ENCODE results near the gene CD163L1.

CD163L1 gene

GRCh38 chr12:7404275-7404674, 39.7 kb downstream of the CD163L1 start:
- no peaks in the 10 kb centered on the region for H3K9me3 ChIP-seq (ENCODE audit: control insufficient read depth, low read length)
- WGBS, 2 experiments (ENCODE audit: insufficient coverage in 2 of 2), result no CpG with 5 or more reads among the region's 2 CpGs
- no peaks in the 10 kb centered on the region for H3K36me3 ChIP-seq (ENCODE audit: control insufficient read depth, insufficient read depth, low read length)
- no peaks in the 10 kb centered on the region for H3K4me1 ChIP-seq (ENCODE audit: control insufficient read depth, insufficient read depth, low read length, poor library complexity, severe bottlenecking)
- H3K27ac ChIP-seq (ENCODE audit: low read depth, low read length, severe bottlenecking), result no peak overlapping the region
- H3K4me3 ChIP-seq (ENCODE audit: extremely low read depth, insufficient read depth, low read length, poor library complexity, severe bottlenecking), result no peak overlapping the region

- 90 to 97% methylated on average over 7 of the region's 7 CpGs for WGBS, 2 experiments (ENCODE audit: insufficient coverage in 2 of 2)
- Histone ChIP-seq H3K9me3 (ENCODE audit: control insufficient read depth, low read length) (no peaks in the 10 kb centered on the region), H3K4me3 (ENCODE audit: extremely low read depth, insufficient read depth, low read length, poor library complexity, severe bottlenecking) (no peak overlapping the region), H3K4me1 (ENCODE audit: control insufficient read depth, insufficient read depth, low read length, poor library complexity, severe bottlenecking) (no peaks in the 10 kb centered on the region), H3K36me3 (ENCODE audit: control insufficient read depth, insufficient read depth, low read length) (no peaks in the 10 kb centered on the region), H3K27ac (ENCODE audit: low read depth, low read length, severe bottlenecking) (no peak overlapping the region)
Observed at GRCh38 chr12:7403466-7403865, 40.5 kb downstream of the CD163L1 start.

- Histone ChIP-seq H3K36me3 (ENCODE audit: control insufficient read depth, insufficient read depth, low read length) (no peaks in the 10 kb centered on the region), H3K27ac (ENCODE audit: low read depth, low read length, severe bottlenecking) (no peak overlapping the region), H3K4me1 (ENCODE audit: control insufficient read depth, insufficient read depth, low read length, poor library complexity, severe bottlenecking) (no peaks in the 10 kb centered on the region), H3K9me3 (ENCODE audit: control insufficient read depth, low read length) (no peaks in the 10 kb centered on the region), H3K4me3 (ENCODE audit: extremely low read depth, insufficient read depth, low read length, poor library complexity, severe bottlenecking) (no peak overlapping the region)
- 74 to 86% methylated on average over 1 of the region's 1 CpG for WGBS, 2 experiments (ENCODE audit: insufficient coverage in 2 of 2)
Observed at GRCh38 chr12:7399089-7399488, 44.9 kb downstream of the CD163L1 start.

GRCh38 chr12:7396418-7396817, 47.5 kb downstream of the CD163L1 start:
- WGBS, 2 experiments (ENCODE audit: insufficient coverage in 2 of 2), result 73 to 76% methylated on average over 2 of the region's 3 CpGs
- no peaks in the 10 kb centered on the region for H3K9me3 ChIP-seq (ENCODE audit: control insufficient read depth, low read length)

GRCh38 chr12:7395950-7396349, 48.0 kb downstream of the CD163L1 start:
- Histone ChIP-seq H3K9me3 (ENCODE audit: control insufficient read depth, low read length) (no peaks in the 10 kb centered on the region), H3K36me3 (ENCODE audit: control insufficient read depth, insufficient read depth, low read length) (no peaks in the 10 kb centered on the region), H3K4me1 (ENCODE audit: control insufficient read depth, insufficient read depth, low read length, poor library complexity, severe bottlenecking) (no peaks in the 10 kb centered on the region), H3K4me3 (ENCODE audit: extremely low read depth, insufficient read depth, low read length, poor library complexity, severe bottlenecking) (no peak overlapping the region), H3K27ac (ENCODE audit: low read depth, low read length, severe bottlenecking) (no peak overlapping the region)
- WGBS, 2 experiments (ENCODE audit: insufficient coverage in 2 of 2), result 71 to 78% methylated on average over 1 to 5 of the region's 5 CpGs

More at GRCh38 chr12:7396418-7396817, 47.5 kb downstream of the CD163L1 start:
- no peaks in the 10 kb centered on the region for H3K4me1 ChIP-seq (ENCODE audit: control insufficient read depth, insufficient read depth, low read length, poor library complexity, severe bottlenecking)
- no peak overlapping the region for H3K27ac ChIP-seq (ENCODE audit: low read depth, low read length, severe bottlenecking)
- no peak overlapping the region for H3K4me3 ChIP-seq (ENCODE audit: extremely low read depth, insufficient read depth, low read length, poor library complexity, severe bottlenecking)
- H3K36me3 ChIP-seq (ENCODE audit: control insufficient read depth, insufficient read depth, low read length), result no peaks in the 10 kb centered on the region

- no CpG with 5 or more reads among the region's 1 CpG for WGBS, 2 experiments (ENCODE audit: insufficient coverage in 2 of 2)
- Histone ChIP-seq H3K36me3 (ENCODE audit: control insufficient read depth, insufficient read depth, low read length) (no peaks in the 10 kb centered on the region), H3K27ac (ENCODE audit: low read depth, low read length, severe bottlenecking) (no peak overlapping the region), H3K9me3 (ENCODE audit: control insufficient read depth, low read length) (no peaks in the 10 kb centered on the region), H3K4me1 (ENCODE audit: control insufficient read depth, insufficient read depth, low read length, poor library complexity, severe bottlenecking) (no peaks in the 10 kb centered on the region), H3K4me3 (ENCODE audit: extremely low read depth, insufficient read depth, low read length, poor library complexity, severe bottlenecking) (no peak overlapping the region)
Observed at GRCh38 chr12:7387289-7387688, 56.7 kb downstream of the CD163L1 start.

GRCh38 chr12:7383157-7383556, 60.8 kb downstream of the CD163L1 start:
- H3K4me3 ChIP-seq (ENCODE audit: extremely low read depth, insufficient read depth, low read length, poor library complexity, severe bottlenecking), result no peak overlapping the region
- H3K27ac ChIP-seq (ENCODE audit: low read depth, low read length, severe bottlenecking), result no peak overlapping the region
- no peaks in the 10 kb centered on the region for H3K36me3 ChIP-seq (ENCODE audit: control insufficient read depth, insufficient read depth, low read length)
- no peaks in the 10 kb centered on the region for H3K4me1 ChIP-seq (ENCODE audit: control insufficient read depth, insufficient read depth, low read length, poor library complexity, severe bottlenecking)
- WGBS, 2 experiments (ENCODE audit: insufficient coverage in 2 of 2), result 89 to 100% methylated on average over 1 of the region's 1 CpG
- no peaks in the 10 kb centered on the region for H3K9me3 ChIP-seq (ENCODE audit: control insufficient read depth, low read length)

GRCh38 chr12:7376196-7376595, 67.8 kb downstream of the CD163L1 start:
- no peak overlapping the region for H3K27ac ChIP-seq (ENCODE audit: low read depth, low read length, severe bottlenecking)
- no peaks in the 10 kb centered on the region for H3K4me1 ChIP-seq (ENCODE audit: control insufficient read depth, insufficient read depth, low read length, poor library complexity, severe bottlenecking)
- H3K4me3 ChIP-seq (ENCODE audit: extremely low read depth, insufficient read depth, low read length, poor library complexity, severe bottlenecking), result no peak overlapping the region
- WGBS, 2 experiments (ENCODE audit: insufficient coverage in 2 of 2), result no CpG with 5 or more reads among the region's 1 CpG
- H3K9me3 ChIP-seq (ENCODE audit: control insufficient read depth, low read length), result no peaks in the 10 kb centered on the region
- no peaks in the 10 kb centered on the region for H3K36me3 ChIP-seq (ENCODE audit: control insufficient read depth, insufficient read depth, low read length)

- H3K27ac ChIP-seq (ENCODE audit: low read depth, low read length, severe bottlenecking), result no peak overlapping the region
- WGBS, 2 experiments (ENCODE audit: insufficient coverage in 2 of 2), result 81 to 91% methylated on average over 2 to 3 of the region's 3 CpGs
- H3K4me3 ChIP-seq (ENCODE audit: extremely low read depth, insufficient read depth, low read length, poor library complexity, severe bottlenecking), result no peak overlapping the region
- H3K9me3 ChIP-seq (ENCODE audit: control insufficient read depth, low read length), result no peaks in the 10 kb centered on the region
- H3K4me1 ChIP-seq (ENCODE audit: control insufficient read depth, insufficient read depth, low read length, poor library complexity, severe bottlenecking), result no peaks in the 10 kb centered on the region
- no peaks in the 10 kb centered on the region for H3K36me3 ChIP-seq (ENCODE audit: control insufficient read depth, insufficient read depth, low read length)
Observed at GRCh38 chr12:7375145-7375543, 68.8 kb downstream of the CD163L1 start.

GRCh38 chr12:7374423-7375144, 69.4 kb downstream of the CD163L1 start:
- no peaks in the 10 kb centered on the region for H3K4me1 ChIP-seq (ENCODE audit: control insufficient read depth, insufficient read depth, low read length, poor library complexity, severe bottlenecking)
- no peak overlapping the region for H3K27ac ChIP-seq (ENCODE audit: low read depth, low read length, severe bottlenecking)
- no peaks in the 10 kb centered on the region for H3K36me3 ChIP-seq (ENCODE audit: control insufficient read depth, insufficient read depth, low read length)
- 61 to 66% methylated on average over 12 to 15 of the region's 17 CpGs for WGBS, 2 experiments (ENCODE audit: insufficient coverage in 2 of 2)
- no peaks in the 10 kb centered on the region for H3K9me3 ChIP-seq (ENCODE audit: control insufficient read depth, low read length)
- no peak overlapping the region for H3K4me3 ChIP-seq (ENCODE audit: extremely low read depth, insufficient read depth, low read length, poor library complexity, severe bottlenecking)

GRCh38 chr12:7373226-7373625, 70.7 kb downstream of the CD163L1 start:
- WGBS, 2 experiments (ENCODE audit: insufficient coverage in 2 of 2), result 79 to 81% methylated on average over 2 to 4 of the region's 6 CpGs
- Histone ChIP-seq H3K9me3 (ENCODE audit: control insufficient read depth, low read length) (no peaks in the 10 kb centered on the region), H3K27ac (ENCODE audit: low read depth, low read length, severe bottlenecking) (no peak overlapping the region), H3K36me3 (ENCODE audit: control insufficient read depth, insufficient read depth, low read length) (no peaks in the 10 kb centered on the region), H3K4me3 (ENCODE audit: extremely low read depth, insufficient read depth, low read length, poor library complexity, severe bottlenecking) (no peak overlapping the region), H3K4me1 (ENCODE audit: control insufficient read depth, insufficient read depth, low read length, poor library complexity, severe bottlenecking) (no peaks in the 10 kb centered on the region)
